HL-60 (cell line): Measurements from ENCODE around the gene FNIP1.

Experiments
- DNase-seq, 2 experiments: peaks; one replicate each; pipeline ENCODE4 v3.0.0-alpha.2; 2010 to 2020; ENCODE audit warnings: low read depth in 1 of 2, low spot score in 1 of 2
- H3K27ac ChIP-seq: fragments of 250-450 bp; sonication (Bioruptor Pico); replicated peaks from 2 replicates; pipeline ENCODE4 v1.5.1; 2020; ENCODE audit warnings: mild to moderate bottlenecking, moderate library complexity
- H3K27me3 ChIP-seq: fragments of 250-450 bp; sonication (Bioruptor Pico); 2 replicates; pipeline ENCODE4 v1.5.1; 2021; ENCODE audit warnings: mild to moderate bottlenecking, moderate library complexity; ENCODE audit not compliant: insufficient read depth, poor library complexity, severe bottlenecking
- H3K4me3 ChIP-seq: replicated peaks from 2 replicates; pipeline ENCODE4 v1.5.1; 2011; ENCODE audit warnings: mild to moderate bottlenecking, control low read depth, low read length; ENCODE audit not compliant: insufficient read depth
- GABPA ChIP-seq: IDR thresholded peaks from 2 replicates; pipeline ENCODE4 v1.6.1; 2012; ENCODE audit warnings: low read depth
- POLR2AphosphoS5 ChIP-seq: IDR thresholded peaks from 2 replicates; pipeline ENCODE4 v1.6.1; 2012; ENCODE audit warnings: low read depth
- SPI1 ChIP-seq: IDR thresholded peaks from 2 replicates; pipeline ENCODE4 v1.6.1; 2012; ENCODE audit warnings: low read depth, mild to moderate bottlenecking, borderline replicate concordance
- TF ChIP-seq, protein P1 (sequence below): IDR thresholded peaks from 2 replicates; pipeline ENCODE4 v1.6.1; 2012; ENCODE audit warnings: low read depth; ENCODE audit not compliant: insufficient replicate concordance
- TF ChIP-seq, protein P2 (sequence below): IDR thresholded peaks from one replicate; pipeline ENCODE4 v1.5.1; 2011; ENCODE audit warnings: low read length, control low read depth, inconsistent platforms; ENCODE audit not compliant: insufficient read depth

Gene FNIP1

GRCh38 chr5:131661933-131662332 is 134.9 kb downstream of the FNIP1 start:
- TF ChIP-seq, protein P1, sequence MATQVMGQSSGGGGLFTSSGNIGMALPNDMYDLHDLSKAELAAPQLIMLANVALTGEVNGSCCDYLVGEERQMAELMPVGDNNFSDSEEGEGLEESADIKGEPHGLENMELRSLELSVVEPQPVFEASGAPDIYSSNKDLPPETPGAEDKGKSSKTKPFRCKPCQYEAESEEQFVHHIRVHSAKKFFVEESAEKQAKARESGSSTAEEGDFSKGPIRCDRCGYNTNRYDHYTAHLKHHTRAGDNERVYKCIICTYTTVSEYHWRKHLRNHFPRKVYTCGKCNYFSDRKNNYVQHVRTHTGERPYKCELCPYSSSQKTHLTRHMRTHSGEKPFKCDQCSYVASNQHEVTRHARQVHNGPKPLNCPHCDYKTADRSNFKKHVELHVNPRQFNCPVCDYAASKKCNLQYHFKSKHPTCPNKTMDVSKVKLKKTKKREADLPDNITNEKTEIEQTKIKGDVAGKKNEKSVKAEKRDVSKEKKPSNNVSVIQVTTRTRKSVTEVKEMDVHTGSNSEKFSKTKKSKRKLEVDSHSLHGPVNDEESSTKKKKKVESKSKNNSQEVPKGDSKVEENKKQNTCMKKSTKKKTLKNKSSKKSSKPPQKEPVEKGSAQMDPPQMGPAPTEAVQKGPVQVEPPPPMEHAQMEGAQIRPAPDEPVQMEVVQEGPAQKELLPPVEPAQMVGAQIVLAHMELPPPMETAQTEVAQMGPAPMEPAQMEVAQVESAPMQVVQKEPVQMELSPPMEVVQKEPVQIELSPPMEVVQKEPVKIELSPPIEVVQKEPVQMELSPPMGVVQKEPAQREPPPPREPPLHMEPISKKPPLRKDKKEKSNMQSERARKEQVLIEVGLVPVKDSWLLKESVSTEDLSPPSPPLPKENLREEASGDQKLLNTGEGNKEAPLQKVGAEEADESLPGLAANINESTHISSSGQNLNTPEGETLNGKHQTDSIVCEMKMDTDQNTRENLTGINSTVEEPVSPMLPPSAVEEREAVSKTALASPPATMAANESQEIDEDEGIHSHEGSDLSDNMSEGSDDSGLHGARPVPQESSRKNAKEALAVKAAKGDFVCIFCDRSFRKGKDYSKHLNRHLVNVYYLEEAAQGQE: no peak
- TF ChIP-seq SPI1 (no peak), GABPA (no peak), POLR2AphosphoS5 (no peak)
- TF ChIP-seq, protein P2, sequence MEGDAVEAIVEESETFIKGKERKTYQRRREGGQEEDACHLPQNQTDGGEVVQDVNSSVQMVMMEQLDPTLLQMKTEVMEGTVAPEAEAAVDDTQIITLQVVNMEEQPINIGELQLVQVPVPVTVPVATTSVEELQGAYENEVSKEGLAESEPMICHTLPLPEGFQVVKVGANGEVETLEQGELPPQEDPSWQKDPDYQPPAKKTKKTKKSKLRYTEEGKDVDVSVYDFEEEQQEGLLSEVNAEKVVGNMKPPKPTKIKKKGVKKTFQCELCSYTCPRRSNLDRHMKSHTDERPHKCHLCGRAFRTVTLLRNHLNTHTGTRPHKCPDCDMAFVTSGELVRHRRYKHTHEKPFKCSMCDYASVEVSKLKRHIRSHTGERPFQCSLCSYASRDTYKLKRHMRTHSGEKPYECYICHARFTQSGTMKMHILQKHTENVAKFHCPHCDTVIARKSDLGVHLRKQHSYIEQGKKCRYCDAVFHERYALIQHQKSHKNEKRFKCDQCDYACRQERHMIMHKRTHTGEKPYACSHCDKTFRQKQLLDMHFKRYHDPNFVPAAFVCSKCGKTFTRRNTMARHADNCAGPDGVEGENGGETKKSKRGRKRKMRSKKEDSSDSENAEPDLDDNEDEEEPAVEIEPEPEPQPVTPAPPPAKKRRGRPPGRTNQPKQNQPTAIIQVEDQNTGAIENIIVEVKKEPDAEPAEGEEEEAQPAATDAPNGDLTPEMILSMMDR: no peak
- Histone ChIP-seq H3K4me3 (no peak overlapping the region), H3K27ac (no peak overlapping the region), H3K27me3 (no peaks in the 10 kb centered on the region)
- no peak for DNase-seq

DNA sequence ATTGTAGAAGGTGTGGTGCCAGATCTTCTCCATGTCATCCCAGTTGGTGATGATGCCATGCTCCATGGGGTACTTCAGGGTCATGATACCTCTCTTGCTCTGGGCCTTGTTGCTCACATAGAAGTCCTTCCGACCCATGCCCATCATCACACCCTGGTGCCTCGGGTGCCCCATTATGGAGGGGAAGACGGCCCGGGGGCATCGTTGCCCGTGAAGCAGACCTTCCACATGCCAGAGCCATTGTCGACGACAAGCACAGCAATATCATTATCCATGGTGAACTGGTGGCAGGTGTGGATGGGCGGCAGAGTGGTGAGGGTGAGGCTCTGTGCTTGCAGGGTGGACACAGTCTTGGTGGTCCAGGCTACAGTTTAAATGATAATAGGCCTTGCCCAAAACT is 137.0 kb downstream of the FNIP1 start:
- Histone ChIP-seq H3K4me3 (no peak overlapping the region), H3K27ac (no peak overlapping the region), H3K27me3 (no peaks in the 10 kb centered on the region)
- DNase-seq: no peak
- TF ChIP-seq SPI1 (no peak), POLR2AphosphoS5 (no peak), GABPA (no peak)
- TF ChIP-seq, protein P1: no peak
- TF ChIP-seq, protein P2: no peak

GRCh38 chr5:131659290-131659689 is 137.5 kb downstream of the FNIP1 start:
- no peak for DNase-seq
- no peak overlapping the region for H3K4me3 ChIP-seq
- no peak overlapping the region for H3K27ac ChIP-seq
- TF ChIP-seq SPI1 (no peak), GABPA (no peak), POLR2AphosphoS5 (no peak)
- TF ChIP-seq, protein P2: no peak
- TF ChIP-seq, protein P1: no peak
- no peaks in the 10 kb centered on the region for H3K27me3 ChIP-seq
